ENCODE data around the gene CALHM2. TPM values are rescaled to one million over a fixed set of nuclear protein-coding genes. Genes with fewer than 3 reads are reported as not detected.

CALHM2 gene
- total RNA-seq, 3 donors from 2014 or later: 38.9 to 98.3 (median 58.3) TPM

GRCh38 chr10:103455235-103455634 is 3.1 kb upstream of the CALHM2 start:
- no peak for DNase-seq (ENCODE audit: low spot score in 2 of 2)
- Histone ChIP-seq H3K4me1 (peaks cover 3 to 5% of the 10 kb centered on the region in 2 donors), H3K27ac (no peak overlapping the region), H3K27me3 (no peaks in the 10 kb centered on the region), H3K36me3 (no peaks in the 10 kb centered on the region), H3K4me3 (no peak overlapping the region), H3K9me3 (no peaks in the 10 kb centered on the region)
- intact Hi-C loops (cut with DNase I; ENCODE audit: low total_unique reads): no loop called here
- TF ChIP-seq POLR2A (IDR thresholded peaks at IDR 0.05) (no peak), POLR2AphosphoS5 (IDR thresholded peaks at IDR 0.05) (no peak), CTCF (IDR thresholded peaks at IDR 0.05) (no peak)

- Histone ChIP-seq H3K27me3 (no peaks in the 10 kb centered on the region), H3K36me3 (no peaks in the 10 kb centered on the region), H3K9me3 (no peaks in the 10 kb centered on the region), H3K4me3 (no peak overlapping the region), H3K4me1 (peaks cover 7 to 15% of the 10 kb centered on the region in 2 donors), H3K27ac (no peak overlapping the region)
- no peak for DNase-seq (ENCODE audit: low spot score in 2 of 2)
- intact Hi-C loops (cut with DNase I; ENCODE audit: low total_unique reads): no loop called here
- TF ChIP-seq CTCF (IDR thresholded peaks at IDR 0.05): no peak
- TF ChIP-seq POLR2A (IDR thresholded peaks at IDR 0.05): no peak
- no peak for TF ChIP-seq POLR2AphosphoS5 (IDR thresholded peaks at IDR 0.05)
These were observed 1.9 kb upstream of the CALHM2 start for GRCh38 chr10:103454026-103454425.

GRCh38 chr10:103452506-103453230 is 498 bp upstream of the CALHM2 start:
- TF ChIP-seq POLR2AphosphoS5 (IDR thresholded peaks at IDR 0.05): no peak
- Histone ChIP-seq H3K27ac (peak overlapping the region; percentile 83 to 97), H3K27me3 (no peaks in the 10 kb centered on the region), H3K36me3 (no peaks in the 10 kb centered on the region), H3K9me3 (no peaks in the 10 kb centered on the region), H3K4me1 (peaks cover 7 to 16% of the 10 kb centered on the region in 2 donors), H3K4me3 (peak overlapping the region; percentile 68 to 91 (median 79))
- no peak for DNase-seq (ENCODE audit: low spot score in 2 of 2)
- intact Hi-C loops (cut with DNase I; ENCODE audit: low total_unique reads): no loop called here

GRCh38 chr10:103451091-103451813 is 918 bp downstream of the CALHM2 start:
- peaks cover 13 to 21% of the 10 kb centered on the region in 2 donors for H3K4me1 ChIP-seq
- H3K4me3 ChIP-seq: peak overlapping the region; percentile 68 to 91 (median 79)

GRCh38 chr10:103450201-103450695 is 1.9 kb downstream of the CALHM2 start:
- TF ChIP-seq POLR2A (IDR thresholded peaks at IDR 0.05) (no peak), POLR2AphosphoS5 (IDR thresholded peaks at IDR 0.05) (no peak), CTCF (IDR thresholded peaks at IDR 0.05) (no peak)
- intact Hi-C loops (cut with DNase I; ENCODE audit: low total_unique reads): no loop called here
- Histone ChIP-seq H3K27ac (peak overlapping the region; percentile 83 to 97), H3K27me3 (no peaks in the 10 kb centered on the region), H3K4me3 (peak overlapping the region; percentile 68 to 91 (median 79)), H3K36me3 (no peaks in the 10 kb centered on the region), H3K4me1 (peaks cover 16 to 21% of the 10 kb centered on the region in 2 donors), H3K9me3 (no peaks in the 10 kb centered on the region)
- DNase-seq (ENCODE audit: low spot score in 2 of 2): no peak

More at GRCh38 chr10:103451091-103451813, 918 bp downstream of the CALHM2 start:
- intact Hi-C loops (cut with DNase I; ENCODE audit: low total_unique reads): no loop called here
- DNase-seq (ENCODE audit: low spot score in 2 of 2): peak; percentile 28 to 68
- peak in 2 of 3 donors; percentile 24 to 39 for TF ChIP-seq POLR2AphosphoS5 (IDR thresholded peaks at IDR 0.05)
- TF ChIP-seq CTCF (IDR thresholded peaks at IDR 0.05): no peak
- H3K36me3 ChIP-seq: no peaks in the 10 kb centered on the region
- no peaks in the 10 kb centered on the region for H3K27me3 ChIP-seq
- H3K9me3 ChIP-seq: no peaks in the 10 kb centered on the region
- H3K27ac ChIP-seq: peak overlapping the region; percentile 83 to 97

Measured in breast epithelium (tissue), 4 donors.